ENCODE results near the gene TRIM46.
"Not testable (repeated sequence)": the region's sequence is repeated elsewhere in the genome, so short reads cannot be mapped to it uniquely, and the experiment has no call there.

- TF ChIP-seq CTCF (IDR thresholded peaks at IDR 0.05) = peak in 1 of 4 experiments; percentile 17
- TF ChIP-seq POLR2A (IDR thresholded peaks at IDR 0.05) = not testable (repeated sequence)
Measured at GRCh38 chr1:155168105-155168445, 5.6 kb upstream of the TRIM46 start.

Measured in sigmoid colon (tissue), 3 donors.